ENCODE measurements around the gene ITIH4. TPM values are rescaled to one million over a fixed set of nuclear protein-coding genes. Genes with fewer than 3 reads are reported as not detected.

ITIH4 gene
- polyA plus RNA-seq, 3 donors: 0.59 to 47.7 TPM; not detected in 1

DNA sequence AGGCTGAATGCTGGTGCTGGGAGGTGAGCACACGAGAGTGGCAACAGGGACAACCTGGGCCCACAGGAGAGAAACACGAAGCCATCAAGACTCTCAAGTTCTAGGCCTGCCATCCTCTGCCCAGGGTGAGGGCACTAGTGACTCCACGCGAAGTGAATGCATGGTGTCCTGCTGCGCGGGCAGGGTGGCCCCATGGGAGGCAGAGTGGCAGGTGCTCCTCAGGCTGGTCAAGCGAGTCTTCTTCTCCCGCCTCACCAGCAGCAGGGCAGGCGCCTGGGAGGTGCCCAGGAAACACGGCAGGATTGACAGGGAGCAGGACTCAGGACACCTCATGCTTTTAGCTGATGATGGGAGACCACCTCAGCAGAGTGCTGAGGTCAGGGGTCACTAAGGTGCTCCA lies 40.0 kb upstream of the ITIH4 start:
- Histone ChIP-seq H3K9me3 (replicated peaks in 1 of 2; ENCODE audit: control insufficient read depth in 1 of 2, insufficient read depth in 1 of 2, low read length in 2 of 2) (peaks cover 12 to 14% of the 10 kb centered on the region in 2 donors), H3K27ac (ENCODE audit: low read depth in 1 of 2, low read length in 2 of 2) (no peak overlapping the region), H3K4me1 (ENCODE audit: control insufficient read depth in 1 of 2, insufficient read depth in 2 of 2, low read length in 2 of 2) (peaks cover 7% of the 10 kb centered on the region in 2 donors), H3K4me3 (replicated peaks in 1 of 3; ENCODE audit: low read depth in 2 of 3, low read length in 3 of 3) (no peak overlapping the region), H3K27me3 (ENCODE audit: control insufficient read depth in 2 of 2, insufficient read depth in 2 of 2, low read length in 2 of 2) (no peaks in the 10 kb centered on the region), H3K79me2 (ENCODE audit: insufficient read depth, low read length) (peaks cover 64% of the 10 kb centered on the region), H4K20me1 (ENCODE audit: insufficient read depth, low read length) (peaks cover 94% of the 10 kb centered on the region), H3K4me2 (replicated peaks; ENCODE audit: extremely low read depth, low read length, poor library complexity, severe bottlenecking) (no peak overlapping the region), H3K9ac (ENCODE audit: insufficient read depth, low read length, poor library complexity, severe bottlenecking) (no peak overlapping the region), H3K36me3 (replicated peaks in 1 of 2; ENCODE audit: control insufficient read depth in 1 of 2, insufficient read depth in 2 of 2, low read length in 2 of 2) (peaks cover 9 to 20% of the 10 kb centered on the region in 2 donors), H2AFZ (ENCODE audit: insufficient read depth, low read depth, low read length, poor library complexity, severe bottlenecking) (no peak overlapping the region)
- H3K9me3 Mint-ChIP-seq: peaks cover 9 to 18% (median 11%) of the 10 kb centered on the region in 7 donors
- TF ChIP-seq, protein P1, sequence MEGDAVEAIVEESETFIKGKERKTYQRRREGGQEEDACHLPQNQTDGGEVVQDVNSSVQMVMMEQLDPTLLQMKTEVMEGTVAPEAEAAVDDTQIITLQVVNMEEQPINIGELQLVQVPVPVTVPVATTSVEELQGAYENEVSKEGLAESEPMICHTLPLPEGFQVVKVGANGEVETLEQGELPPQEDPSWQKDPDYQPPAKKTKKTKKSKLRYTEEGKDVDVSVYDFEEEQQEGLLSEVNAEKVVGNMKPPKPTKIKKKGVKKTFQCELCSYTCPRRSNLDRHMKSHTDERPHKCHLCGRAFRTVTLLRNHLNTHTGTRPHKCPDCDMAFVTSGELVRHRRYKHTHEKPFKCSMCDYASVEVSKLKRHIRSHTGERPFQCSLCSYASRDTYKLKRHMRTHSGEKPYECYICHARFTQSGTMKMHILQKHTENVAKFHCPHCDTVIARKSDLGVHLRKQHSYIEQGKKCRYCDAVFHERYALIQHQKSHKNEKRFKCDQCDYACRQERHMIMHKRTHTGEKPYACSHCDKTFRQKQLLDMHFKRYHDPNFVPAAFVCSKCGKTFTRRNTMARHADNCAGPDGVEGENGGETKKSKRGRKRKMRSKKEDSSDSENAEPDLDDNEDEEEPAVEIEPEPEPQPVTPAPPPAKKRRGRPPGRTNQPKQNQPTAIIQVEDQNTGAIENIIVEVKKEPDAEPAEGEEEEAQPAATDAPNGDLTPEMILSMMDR (IDR thresholded peaks at IDR 0.05): no peak
- 96% methylated on average over 10 of the region's 10 CpGs for WGBS (ENCODE audit: insufficient coverage)
- no peak overlapping the region for H3K4me3 Mint-ChIP-seq
- intact Hi-C loops (cut with micrococcal nuclease): loop anchor here in 1 of 2 donors (10.0 kb wide), 1 partner anchor 204 kb away; no protein-coding TSS in a partner anchor
- peaks cover 0 to 2% (median 2%) of the 10 kb centered on the region in 3 donors for H3K27me3 Mint-ChIP-seq (ENCODE audit: low read depth in 3 of 3)
- H3K27ac Mint-ChIP-seq: no peak overlapping the region
- DNase-seq: no peak
- H3K36me3 Mint-ChIP-seq: peaks cover 43 to 45% of the 10 kb centered on the region in 2 donors
- peaks cover 32% of the 10 kb centered on the region for H3K4me1 Mint-ChIP-seq

DNA sequence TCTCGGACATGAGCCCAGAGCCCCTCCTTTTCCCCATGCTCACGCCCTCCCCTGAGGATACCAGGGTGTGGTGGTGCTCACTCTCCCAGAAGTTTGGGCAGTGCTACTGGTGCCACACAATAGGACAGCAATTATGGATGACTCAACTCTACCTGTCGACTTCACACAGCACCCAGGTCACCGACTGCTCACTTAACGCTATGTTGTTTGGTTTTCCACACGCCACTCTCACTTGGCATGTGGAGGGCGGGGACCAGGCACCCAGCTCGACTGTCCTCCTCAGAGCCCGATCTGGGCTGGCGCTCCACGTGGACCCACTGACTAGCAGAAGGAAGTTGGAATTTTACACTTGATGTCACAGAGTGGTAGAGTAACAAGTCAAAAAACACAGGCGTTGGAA lies 36.0 kb upstream of the ITIH4 start:
- Histone ChIP-seq H3K4me3 (replicated peaks in 1 of 3; ENCODE audit: low read depth in 2 of 3, low read length in 3 of 3) (no peak overlapping the region), H3K4me1 (ENCODE audit: control insufficient read depth in 1 of 2, insufficient read depth in 2 of 2, low read length in 2 of 2) (no peaks in the 10 kb centered on the region), H3K36me3 (replicated peaks in 1 of 2; ENCODE audit: control insufficient read depth in 1 of 2, insufficient read depth in 2 of 2, low read length in 2 of 2) (peaks cover 9 to 28% of the 10 kb centered on the region in 2 donors), H3K27ac (ENCODE audit: low read depth in 1 of 2, low read length in 2 of 2) (no peak overlapping the region), H3K4me2 (replicated peaks; ENCODE audit: extremely low read depth, low read length, poor library complexity, severe bottlenecking) (no peak overlapping the region), H4K20me1 (ENCODE audit: insufficient read depth, low read length) (peaks cover 80% of the 10 kb centered on the region), H3K9ac (ENCODE audit: insufficient read depth, low read length, poor library complexity, severe bottlenecking) (no peak overlapping the region), H3K79me2 (ENCODE audit: insufficient read depth, low read length) (peaks cover 31% of the 10 kb centered on the region), H3K27me3 (ENCODE audit: control insufficient read depth in 2 of 2, insufficient read depth in 2 of 2, low read length in 2 of 2) (no peaks in the 10 kb centered on the region), H3K9me3 (replicated peaks in 1 of 2; ENCODE audit: control insufficient read depth in 1 of 2, insufficient read depth in 1 of 2, low read length in 2 of 2) (peaks cover 24 to 27% of the 10 kb centered on the region in 2 donors), H2AFZ (ENCODE audit: insufficient read depth, low read depth, low read length, poor library complexity, severe bottlenecking) (no peak overlapping the region)
- Mint-ChIP-seq H3K4me1 (peaks cover 4% of the 10 kb centered on the region), H3K27ac (no peak overlapping the region), H3K27me3 (ENCODE audit: low read depth in 3 of 3) (peaks cover 0 to 5% (median 2%) of the 10 kb centered on the region in 3 donors), H3K36me3 (peaks cover 44 to 45% of the 10 kb centered on the region in 2 donors), H3K4me3 (no peak overlapping the region), H3K9me3 (peaks cover 25 to 39% (median 32%) of the 10 kb centered on the region in 7 donors)
- TF ChIP-seq, protein P1 (IDR thresholded peaks at IDR 0.05): no peak
- no peak for DNase-seq
- intact Hi-C loops (cut with micrococcal nuclease): no loop called here
- over 99% methylated on average over 10 of the region's 12 CpGs for WGBS (ENCODE audit: insufficient coverage)
